ENCODE data around the gene KRT83.
"Not testable (repeated sequence)": the region's sequence is repeated elsewhere in the genome, so short reads cannot be mapped to it uniquely, and the experiment has no call there.

The KRT83 gene

GRCh38 chr12:52331039-52331438 is 9.8 kb upstream of the KRT83 start:
- no peak for DNase-seq

GRCh38 chr12:52327830-52328500 is 6.8 kb upstream of the KRT83 start:
- DNase-seq: no peak

GRCh38 chr12:52327052-52327829 is 6.0 kb upstream of the KRT83 start:
- DNase-seq: no peak

- no peak for DNase-seq
Observed at GRCh38 chr12:52324153-52324444, 2.9 kb upstream of the KRT83 start.

GRCh38 chr12:52323416-52324152 is 2.4 kb upstream of the KRT83 start:
- no peak for DNase-seq

- no peak for DNase-seq
Observed at GRCh38 chr12:52323001-52323400, 1.8 kb upstream of the KRT83 start.

- no peak for DNase-seq
Observed at GRCh38 chr12:52322069-52322468, 871 bp upstream of the KRT83 start.

- peak; percentile 53 for DNase-seq
Observed at GRCh38 chr12:52321418-52321817, 220 bp upstream of the KRT83 start.

GRCh38 chr12:52319097-52319496 is 2.1 kb downstream of the KRT83 start:
- DNase-seq: no peak

- no peak for DNase-seq
Observed at GRCh38 chr12:52318241-52318990, 2.8 kb downstream of the KRT83 start.

- no peak for DNase-seq
Observed at GRCh38 chr12:52317468-52318052, 3.6 kb downstream of the KRT83 start.

GRCh38 chr12:52316701-52317100 is 4.5 kb downstream of the KRT83 start:
- DNase-seq: no peak

- no peak for DNase-seq
Observed at GRCh38 chr12:52316290-52316689, 4.9 kb downstream of the KRT83 start.

- not testable (repeated sequence) for DNase-seq
Observed at GRCh38 chr12:52315721-52316120, 5.5 kb downstream of the KRT83 start.

- no peak for DNase-seq
Observed at GRCh38 chr12:52314511-52314910, 6.7 kb downstream of the KRT83 start.

GRCh38 chr12:52313926-52314325 is 7.3 kb downstream of the KRT83 start:
- no peak for DNase-seq

GRCh38 chr12:52313461-52313860 is 7.7 kb downstream of the KRT83 start:
- DNase-seq: no peak

GRCh38 chr12:52312086-52312485 is 9.1 kb downstream of the KRT83 start:
- DNase-seq: no peak

- no peak for DNase-seq
Observed at GRCh38 chr12:52311285-52311648, 9.9 kb downstream of the KRT83 start.

GRCh38 chr12:52310622-52311284 is 10.4 kb downstream of the KRT83 start:
- DNase-seq: no peak

- no peak for DNase-seq
Observed at GRCh38 chr12:52308806-52309425, 12.3 kb downstream of the KRT83 start.
